H1 (cell line): ENCODE measurements around the gene SSR1. TPM values are rescaled to one million over a fixed set of nuclear protein-coding genes. Genes with fewer than 3 reads are reported as not detected.
A peak's percentile ranks its signal among the peaks of the same experiment; 100 is the strongest.

Experiments
- CTCF ChIA-PET: fragments of 300-600 bp; sonication (Branson Sonifier 250); formaldehyde crosslinking; loops from one replicate; lab custom pipeline; 2021; ENCODE audit not compliant: partially characterized antibody; lab: Charles Lee
- POLR2A ChIA-PET: fragments of 300-600 bp; sonication (Branson Sonifier 250); formaldehyde crosslinking; loops from one replicate; lab custom pipeline; 2021; ENCODE audit warnings: inconsistent platforms; ENCODE audit not compliant: partially characterized antibody; lab: Charles Lee
- DNase-seq, 2 experiments: peaks; one replicate each; pipeline versions ENCODE4 v3.0.0 to v3.0.0-alpha.2; 2010 to 2022; ENCODE audit warnings: low spot score in 2 of 2, low read depth in 1 of 2, mixed read lengths in 1 of 2
- FAIRE-seq: peaks from 2 replicates; lab custom pipeline; 2011; peaks lifted over from hg19 to GRCh38; lab: Jason Lieb, UNC
- H2AFZ ChIP-seq: 2 replicates; pipeline ENCODE4 v1.8.1; 2012; ENCODE audit warnings: low read length, inconsistent platforms
- H2AK5ac ChIP-seq: 2 replicates; pipeline ENCODE4 v1.6.1; 2013; ENCODE audit warnings: low read depth, low read length
- H2BK120ac ChIP-seq: replicated peaks from 2 replicates; pipeline ENCODE3; 2013; ENCODE audit warnings: low read depth, low read length, inconsistent platforms
- H2BK12ac ChIP-seq: 2 replicates; pipeline ENCODE4 v1.6.1; 2013; ENCODE audit warnings: low read depth, low read length
- H2BK15ac ChIP-seq: 2 replicates; pipeline ENCODE4 v1.6.1; 2013; ENCODE audit warnings: low read length
- H2BK20ac ChIP-seq: 2 replicates; pipeline ENCODE4 v1.6.1; 2013; ENCODE audit warnings: low read length
- H2BK5ac ChIP-seq: 2 replicates; pipeline ENCODE4 v1.6.1; 2013; ENCODE audit warnings: low read depth, low read length
- H3K14ac ChIP-seq: 2 replicates; pipeline ENCODE4 v1.6.1; 2013; ENCODE audit warnings: inconsistent platforms; ENCODE audit not compliant: insufficient read length
- H3K18ac ChIP-seq: 2 replicates; pipeline ENCODE4 v1.6.1; 2013; ENCODE audit warnings: low read length; ENCODE audit errors: extremely low read depth
- H3K23ac ChIP-seq: 2 replicates; pipeline ENCODE4 v1.6.1; 2013; ENCODE audit warnings: inconsistent platforms; ENCODE audit not compliant: insufficient read length
- H3K23me2 ChIP-seq: 2 replicates; pipeline ENCODE4 v1.6.1; 2013; ENCODE audit warnings: low read depth, low read length
- H3K27ac ChIP-seq: 2 replicates; pipeline ENCODE4 v1.6.1; 2011; ENCODE audit warnings: low read depth, low read length, inconsistent platforms
- H3K27me3 ChIP-seq, 4 experiments: replicated peaks in 1 of 4; 1 replicate in 1 of 4; 2 replicates in 3 of 4; pipeline versions ENCODE4 v1.6.1 to v1.8.1; 2011 to 2013; ENCODE audit warnings: low read length in 3 of 4, mild to moderate bottlenecking in 3 of 4, inconsistent platforms in 2 of 4, mixed read lengths in 2 of 4, moderate library complexity in 1 of 4; ENCODE audit not compliant: control insufficient read depth in 3 of 4, insufficient read depth in 3 of 4; ENCODE audit errors: extremely low read depth in 1 of 4
- H3K36me3 ChIP-seq, 4 experiments: 2 replicates each; pipeline versions ENCODE4 v1.6.1 to v1.8.1; 2011 to 2013; ENCODE audit warnings: mild to moderate bottlenecking in 4 of 4, low read length in 3 of 4, moderate library complexity in 2 of 4, control low read depth in 1 of 4, inconsistent platforms in 1 of 4; ENCODE audit not compliant: insufficient read depth in 4 of 4, control insufficient read depth in 2 of 4
- H3K4ac ChIP-seq: replicated peaks from 2 replicates; pipeline ENCODE3; 2013; ENCODE audit warnings: low read length, low read depth, mixed read lengths, inconsistent platforms; ENCODE audit not compliant: insufficient read length
- H3K4me1 ChIP-seq, 4 experiments: replicated peaks in 1 of 4; 1 replicate in 1 of 4; 2 replicates in 3 of 4; pipeline versions ENCODE4 v1.6.1 to v1.8.1; 2011 to 2013; ENCODE audit warnings: low read length in 3 of 4, inconsistent platforms in 2 of 4, mixed read lengths in 1 of 4; ENCODE audit not compliant: insufficient read depth in 4 of 4, control insufficient read depth in 3 of 4
- H3K4me2 ChIP-seq, 2 experiments: 2 replicates each; pipeline versions ENCODE4 v1.6.1 to v1.8.1; 2011 to 2013; ENCODE audit warnings: low read depth in 2 of 2, low read length in 2 of 2, control low read depth in 1 of 2, inconsistent platforms in 1 of 2, mild to moderate bottlenecking in 1 of 2; ENCODE audit not compliant: insufficient read depth in 1 of 2
- H3K4me3 ChIP-seq, 4 experiments: fragments of 200-600, 300-600 bp in 1 of 4; sonication (generic), shearing (Covaris generic), sonication (Bioruptor Twin) in 1 of 4; 2 replicates each; pipeline versions ENCODE4 v1.5.1 to v1.8.1; 2011 to 2016; ENCODE audit warnings: low read length in 4 of 4, low read depth in 3 of 4, control low read depth in 2 of 4, inconsistent platforms in 2 of 4, mild to moderate bottlenecking in 2 of 4, mixed read lengths in 1 of 4, moderate library complexity in 1 of 4; ENCODE audit not compliant: insufficient read depth in 2 of 4; ENCODE audit errors: extremely low read depth in 1 of 4
- H3K56ac ChIP-seq: replicated peaks from 2 replicates; pipeline ENCODE3; 2013; ENCODE audit warnings: low read depth, mild to moderate bottlenecking, mixed read lengths, low read length, inconsistent platforms; ENCODE audit not compliant: insufficient read length
- H3K79me1 ChIP-seq: 2 replicates; pipeline ENCODE4 v1.6.1; 2013; ENCODE audit warnings: low read depth, low read length, control low read depth
- H3K79me2 ChIP-seq, 2 experiments: 2 replicates each; pipeline versions ENCODE4 v1.6.1 to v1.8.1; 2012 to 2013; ENCODE audit warnings: low read length in 2 of 2, mild to moderate bottlenecking in 2 of 2, inconsistent platforms in 1 of 2; ENCODE audit not compliant: insufficient read depth in 2 of 2, control insufficient read depth in 1 of 2
- H3K9ac ChIP-seq, 4 experiments: replicated peaks in 1 of 4; 1 replicate in 1 of 4; 2 replicates in 3 of 4; pipeline versions ENCODE4 v1.6.1 to v1.8.1; 2011 to 2013; ENCODE audit warnings: low read depth in 3 of 4, low read length in 3 of 4, control low read depth in 2 of 4, mild to moderate bottlenecking in 2 of 4, moderate library complexity in 2 of 4, inconsistent platforms in 1 of 4; ENCODE audit errors: extremely low read depth in 1 of 4
- H3K9me3 ChIP-seq, 2 experiments: 2 replicates each; pipeline versions ENCODE4 v1.6.1 to v1.8.1; 2012 to 2013; ENCODE audit warnings: mild to moderate bottlenecking in 2 of 2, moderate library complexity in 2 of 2, control low read depth in 1 of 2, inconsistent platforms in 1 of 2, low read depth in 1 of 2, low read length in 1 of 2, mixed read lengths in 1 of 2; ENCODE audit not compliant: insufficient read depth in 2 of 2
- H4K20me1 ChIP-seq, 2 experiments: replicated peaks in 1 of 2; 2 replicates each; pipeline versions ENCODE3 to v1.8.1; 2011 to 2013; ENCODE audit warnings: inconsistent platforms in 2 of 2, low read length in 2 of 2, mild to moderate bottlenecking in 1 of 2; ENCODE audit not compliant: insufficient read depth in 2 of 2, control insufficient read depth in 1 of 2
- H4K5ac ChIP-seq: 2 replicates; pipeline ENCODE4 v1.6.1; 2013; ENCODE audit warnings: low read length, low read depth, mixed read lengths, inconsistent platforms; ENCODE audit not compliant: insufficient read length
- H4K8ac ChIP-seq: 2 replicates; pipeline ENCODE4 v1.8.0; 2013; ENCODE audit warnings: mild to moderate bottlenecking, moderate library complexity, low read length, inconsistent platforms; ENCODE audit not compliant: insufficient read depth; ENCODE audit errors: extremely low read depth
- H4K91ac ChIP-seq: replicated peaks from 2 replicates; pipeline ENCODE3; 2013; ENCODE audit warnings: low read length, mixed read lengths, inconsistent platforms; ENCODE audit not compliant: insufficient read length
- BRCA1 ChIP-seq: IDR thresholded peaks from 2 replicates; pipeline ENCODE4 v1.6.1; 2012; ENCODE audit warnings: low read depth, low read length, improper control_type of control experiment
- POU5F1 ChIP-seq: IDR thresholded peaks from 2 replicates; pipeline ENCODE4 v1.6.1; 2011; ENCODE audit warnings: low read depth, mild to moderate bottlenecking, low read length, moderate library complexity
- RAD21 ChIP-seq, 2 experiments: IDR thresholded peaks in 1 of 2; conservative IDR thresholded peaks in 1 of 2; 2 replicates each; pipeline ENCODE4 v1.6.1; 2011; ENCODE audit warnings: low read depth in 2 of 2, low read length in 2 of 2, improper control_type of control experiment in 1 of 2, inconsistent platforms in 1 of 2, mild to moderate bottlenecking in 1 of 2, moderate library complexity in 1 of 2
- polyA plus RNA-seq, 7 experiments: library from polyadenylated mRNA; depleted of rRNA in 3 of 7; stranded (reverse) in 5 of 7; unstranded in 2 of 7; fragments of >200 nt in 5 of 7; fragments of 200-250 nt in 2 of 7; gene quantifications; 1 replicate in 5 of 7; 2 replicates in 1 of 7; 4 replicates in 1 of 7; pipeline versions ENCODE4 v1.2.1 to v1.2.3, GENCODE V29; 2011 to 2013; ENCODE audit warnings: missing spikeins in 2 of 7, mixed read lengths in 2 of 7
- total RNA-seq: library from RNA; stranded (reverse); fragmentation: NEBNext Ultra II Directional; extraction: Animal tissue kit (Norgen Biotek cat#: 25700); gene quantifications from 2 replicates; pipeline ENCODE4 v1.2.1, GENCODE V29; 2021

Gene SSR1
- total and polyA plus RNA-seq, 2 of the 8 experiments (the other 6 are each of a cell fraction or from before 2014, with no cell fraction given): 26.6 to 117 TPM

GRCh38 chr6:7323074-7323473 lies 10.1 kb upstream of the SSR1 start:
- H4K5ac ChIP-seq: no peak overlapping the region
- POLR2A ChIA-PET: no interaction called here
- H3K27me3 ChIP-seq: no peaks in the 10 kb centered on the region
- no peaks in the 10 kb centered on the region for H3K36me3 ChIP-seq
- no peaks in the 10 kb centered on the region for H3K79me1 ChIP-seq
- H3K27ac ChIP-seq: no peak overlapping the region
- no peak overlapping the region for H4K8ac ChIP-seq
- no peak overlapping the region for H2AFZ ChIP-seq
- H3K4me3 ChIP-seq: no peak overlapping the region
- H3K4me1 ChIP-seq: no peaks in the 10 kb centered on the region
- no peaks in the 10 kb centered on the region for H3K79me2 ChIP-seq
- no peaks in the 10 kb centered on the region for H3K23me2 ChIP-seq
- TF ChIP-seq RAD21 (IDR thresholded peaks at IDR 0.05 in 1 of 2, conservative IDR thresholded peaks at IDR 0.05 in 1 of 2; ENCODE audit: low read depth in 2 of 2, low read length in 2 of 2) (no peak), BRCA1 (no peak), POU5F1 (no peak)
- H3K18ac ChIP-seq: no peak overlapping the region
- DNase-seq (no peak), FAIRE-seq (no peak)
- no peak overlapping the region for H3K56ac ChIP-seq
- H3K14ac ChIP-seq: no peak overlapping the region
- H2BK120ac ChIP-seq: no peak overlapping the region
- H4K20me1 ChIP-seq: no peaks in the 10 kb centered on the region
- no peak overlapping the region for H2BK12ac ChIP-seq
- H3K9ac ChIP-seq: no peak overlapping the region
- no peaks in the 10 kb centered on the region for H3K9me3 ChIP-seq
- H2BK5ac ChIP-seq: no peak overlapping the region; the same call in 1 of the 2 replicates
- H3K4ac ChIP-seq: peak overlapping the region; percentile 71
- no peak overlapping the region for H2BK15ac ChIP-seq
- H2AK5ac ChIP-seq: no peak overlapping the region
- H2BK20ac ChIP-seq: no peak overlapping the region
- H3K4me2 ChIP-seq: no peak overlapping the region
- CTCF ChIA-PET: interaction anchor here (0.6 to 2.1 kb wide), 3 partner anchors 9 to 47 kb away, joined by 3 to 9 read pairs (median 7); no protein-coding TSS in a partner anchor
- H3K23ac ChIP-seq: no peak overlapping the region
- H4K91ac ChIP-seq: no peak overlapping the region
